IPS DF 4.7 (cell line): Measurements from ENCODE around the gene ITGA11.

Experiments
- DNase-seq: peaks from one replicate; pipeline ENCODE4 v3.0.0-alpha.2; 2013; ENCODE audit warnings: low spot score; ENCODE audit errors: extremely low read depth

The ITGA11 gene

DNA sequence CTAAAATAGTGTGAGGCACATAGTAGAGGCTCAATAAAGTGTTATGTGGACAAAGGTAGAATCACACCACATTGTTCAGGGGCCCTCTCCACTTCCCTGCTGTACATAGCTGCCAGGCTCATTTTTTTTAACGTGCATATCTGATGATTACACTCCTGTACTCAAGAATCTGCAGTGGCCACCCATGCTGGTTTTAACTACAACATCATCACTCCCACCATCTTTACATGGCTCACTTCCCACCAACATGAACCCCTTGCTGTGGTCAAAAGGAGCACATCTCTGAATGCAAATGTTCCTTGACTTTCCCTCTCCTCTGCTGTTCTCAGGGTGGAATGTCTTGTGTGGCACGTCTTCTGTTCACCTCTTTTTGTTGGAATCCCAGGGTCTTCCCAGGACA, 77.7 kb downstream of the ITGA11 start:
- DNase-seq, result no peak

DNA sequence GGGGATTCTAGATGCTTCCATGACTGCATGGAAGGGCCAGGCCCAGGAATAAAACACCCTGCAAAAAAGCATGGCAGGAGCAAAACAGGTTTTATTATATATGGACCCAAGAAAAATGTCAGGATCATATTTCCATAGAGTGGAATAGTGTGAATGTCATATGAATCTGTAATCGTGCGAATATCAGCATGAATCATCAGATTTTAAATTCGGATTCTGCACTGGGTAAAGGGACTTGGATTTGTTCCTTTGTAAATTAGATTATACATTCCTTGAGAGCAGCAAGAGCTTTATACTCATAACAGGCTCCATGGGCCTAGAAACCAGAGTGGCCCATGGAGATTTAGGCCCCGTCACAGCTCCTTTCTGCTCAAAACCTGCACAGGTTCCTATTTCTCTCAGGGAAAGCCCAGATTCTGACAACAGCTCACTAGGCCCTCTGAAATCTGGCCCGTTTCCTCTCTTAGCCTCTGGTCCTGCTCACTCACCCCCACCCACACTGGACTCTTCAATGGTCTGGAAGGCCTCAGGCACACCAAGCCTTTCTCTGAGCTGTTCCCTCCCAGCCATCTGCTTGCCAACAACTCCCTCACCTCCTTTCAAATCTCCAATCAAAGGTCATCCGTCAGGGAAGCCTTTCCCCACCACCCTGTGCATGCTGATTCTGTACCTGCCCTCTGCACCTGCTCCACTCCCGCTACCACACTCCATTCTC, 78.4 kb downstream of the ITGA11 start:
- no peak for DNase-seq

DNA sequence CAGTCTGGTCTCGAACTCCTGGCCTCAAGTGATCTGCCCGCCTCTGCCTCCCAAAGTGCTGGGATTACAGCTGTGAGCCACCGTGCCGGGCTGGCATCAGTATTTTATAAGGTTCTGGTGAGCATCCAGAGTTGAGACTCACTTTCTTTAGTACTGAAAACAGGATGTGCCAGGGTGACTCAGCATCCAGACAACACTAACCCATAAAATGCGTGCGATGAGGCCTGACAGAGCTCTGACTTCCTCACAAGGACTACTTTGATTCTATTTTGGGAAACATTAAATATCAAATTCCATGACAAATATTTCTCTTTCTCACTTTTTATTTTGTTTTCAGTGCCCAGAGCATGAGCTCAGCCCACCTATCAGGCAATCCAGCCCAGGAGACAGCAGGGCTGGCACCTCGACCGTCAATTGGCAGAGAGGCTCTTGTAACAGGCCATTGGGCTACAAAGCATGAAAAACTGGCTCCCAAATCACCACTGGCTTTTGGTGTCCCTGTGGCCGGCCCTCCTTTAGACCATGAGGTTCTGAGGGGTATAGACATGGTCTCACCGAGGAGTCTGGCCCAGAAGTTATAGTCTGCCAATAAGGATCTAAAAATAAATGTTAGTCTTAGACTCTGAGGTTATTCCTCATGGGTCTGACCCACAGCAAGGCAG, 79.4 kb downstream of the ITGA11 start:
- no peak for DNase-seq

DNA sequence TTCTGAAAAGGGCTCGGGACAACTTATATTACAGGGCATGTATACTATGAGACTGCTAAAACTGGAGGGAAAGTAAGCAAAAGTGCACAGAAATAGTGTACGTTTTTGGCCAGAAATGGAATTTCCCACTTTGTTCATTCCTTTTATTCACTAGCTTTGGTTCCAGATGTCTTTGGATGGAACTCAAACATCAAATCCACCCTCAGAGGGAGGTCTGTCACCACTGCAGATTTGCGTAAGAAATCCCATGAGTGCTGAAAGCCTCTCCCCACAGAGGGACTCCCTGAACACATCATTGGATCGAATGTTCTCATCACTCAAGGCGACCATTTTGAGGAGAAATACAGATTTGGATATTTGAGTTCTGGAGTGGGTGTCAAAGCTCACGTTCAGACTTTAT, 82.8 kb downstream of the ITGA11 start:
- no peak for DNase-seq

DNA sequence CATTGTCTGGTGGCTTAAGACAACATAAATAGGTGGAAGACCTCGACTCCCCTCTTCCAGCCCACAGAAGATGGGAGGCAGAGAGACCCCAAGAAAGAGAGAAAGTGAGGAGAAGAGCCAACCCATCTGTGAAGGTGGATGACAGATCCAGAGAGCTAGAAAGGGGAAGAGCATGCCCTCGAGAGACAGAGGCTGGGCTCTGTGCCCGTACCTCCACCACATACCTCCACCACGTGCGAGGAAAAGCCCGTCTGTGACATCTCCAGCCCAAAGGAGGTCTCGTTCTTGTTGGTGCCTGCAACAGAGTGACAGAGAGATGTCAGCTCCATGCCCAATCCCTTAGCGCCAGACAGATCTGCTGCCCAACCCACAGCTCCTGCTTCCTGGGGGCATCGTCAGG, 83.4 kb downstream of the ITGA11 start:
- DNase-seq, result no peak

DNA sequence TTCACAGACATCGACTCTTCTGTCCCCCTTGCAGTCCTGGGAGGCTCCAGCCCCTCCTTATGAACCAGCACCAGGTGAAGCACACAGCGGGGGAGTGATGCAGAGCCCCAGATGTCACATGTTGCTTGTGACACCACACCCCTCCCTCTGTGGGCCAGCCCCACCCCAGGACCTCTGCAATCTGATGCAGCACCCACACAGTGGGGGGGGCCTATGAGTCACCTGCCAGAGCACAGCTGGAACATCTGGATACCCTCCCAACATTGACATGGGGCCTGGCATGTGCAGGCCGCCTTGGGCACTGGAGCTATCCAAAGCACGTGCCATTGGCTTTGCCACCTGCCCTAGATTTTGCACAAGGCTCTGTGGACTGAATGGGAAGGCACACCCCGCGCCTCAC, 83.9 kb downstream of the ITGA11 start:
- no peak for DNase-seq

DNA sequence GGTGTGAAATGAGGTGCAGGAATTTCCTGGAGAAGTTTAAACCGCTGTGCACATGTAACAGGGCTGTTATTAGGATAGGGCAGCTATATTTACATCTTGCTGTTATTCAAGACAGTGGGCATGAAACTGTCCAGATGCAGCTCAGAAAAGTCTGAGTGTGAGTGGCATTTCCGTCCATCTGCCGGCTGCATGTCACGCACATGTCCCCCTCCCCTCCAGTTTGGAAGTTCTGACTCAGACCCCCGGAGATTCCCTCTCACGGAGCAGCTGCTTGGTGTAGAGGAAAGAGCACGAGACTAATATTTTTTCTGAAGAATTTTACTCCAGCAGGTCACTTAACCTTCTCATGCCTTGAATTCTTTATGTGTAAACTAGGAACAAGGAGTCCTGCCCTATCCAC, 84.6 kb downstream of the ITGA11 start:
- DNase-seq, result no peak

DNA sequence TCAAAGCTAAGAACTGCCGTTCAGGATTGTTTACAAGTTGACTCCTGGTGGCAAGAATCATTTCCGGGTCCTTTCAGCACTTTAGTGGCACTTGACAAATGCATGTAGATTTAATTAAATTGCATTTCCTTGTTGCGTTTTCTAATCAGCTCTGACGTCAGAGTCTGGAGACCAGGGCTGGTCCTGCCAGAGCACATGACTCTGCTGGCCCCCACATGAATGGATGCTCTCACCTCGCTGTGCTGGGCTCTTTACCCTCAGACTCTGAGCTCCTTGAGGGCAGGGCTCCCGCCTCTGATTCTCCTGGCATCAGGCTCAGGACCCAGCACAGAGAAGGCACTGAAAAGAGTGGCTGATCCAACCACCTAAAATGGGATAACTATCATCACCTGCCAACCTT, 85.0 kb downstream of the ITGA11 start:
- no peak for DNase-seq

DNA sequence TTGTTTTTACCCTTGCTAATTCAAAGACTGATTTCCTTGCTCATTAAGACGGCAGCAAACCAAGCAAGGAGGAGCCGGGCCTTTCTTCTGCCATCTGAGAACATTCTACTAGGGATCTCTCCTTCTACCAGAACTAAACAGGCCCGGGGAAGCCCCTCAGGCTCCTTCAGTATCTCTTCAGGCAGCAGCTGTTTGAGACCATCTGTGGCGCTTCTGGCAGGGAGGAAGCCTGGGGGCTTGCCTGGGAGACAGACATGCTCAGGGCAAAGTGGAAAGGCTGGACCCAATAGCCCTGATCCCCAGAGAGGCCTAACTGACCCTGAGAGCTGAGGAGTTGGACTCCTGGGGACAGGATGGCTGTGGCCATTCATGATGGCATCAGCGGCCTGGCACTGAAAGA, 86.5 kb downstream of the ITGA11 start:
- no peak for DNase-seq

DNA sequence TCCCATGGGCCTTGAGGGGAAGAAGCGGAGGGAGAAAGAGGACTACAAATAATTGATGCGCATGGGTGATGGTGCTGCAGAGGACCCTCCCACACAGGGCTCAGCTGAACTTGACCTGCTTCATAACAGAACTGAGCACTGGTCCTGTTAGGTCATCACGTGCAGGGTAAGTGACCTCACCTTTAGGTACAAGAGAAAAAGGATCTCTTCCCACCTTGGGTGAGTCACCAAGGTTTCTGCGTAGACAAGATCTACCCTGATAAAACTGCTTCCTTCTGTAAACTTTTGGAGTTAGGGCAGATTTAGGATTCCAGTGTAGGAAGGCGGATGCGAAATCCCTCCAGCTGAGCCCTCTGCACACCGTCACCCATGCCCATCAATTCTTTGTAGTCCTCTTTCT, 87.4 kb downstream of the ITGA11 start:
- no peak for DNase-seq

DNA sequence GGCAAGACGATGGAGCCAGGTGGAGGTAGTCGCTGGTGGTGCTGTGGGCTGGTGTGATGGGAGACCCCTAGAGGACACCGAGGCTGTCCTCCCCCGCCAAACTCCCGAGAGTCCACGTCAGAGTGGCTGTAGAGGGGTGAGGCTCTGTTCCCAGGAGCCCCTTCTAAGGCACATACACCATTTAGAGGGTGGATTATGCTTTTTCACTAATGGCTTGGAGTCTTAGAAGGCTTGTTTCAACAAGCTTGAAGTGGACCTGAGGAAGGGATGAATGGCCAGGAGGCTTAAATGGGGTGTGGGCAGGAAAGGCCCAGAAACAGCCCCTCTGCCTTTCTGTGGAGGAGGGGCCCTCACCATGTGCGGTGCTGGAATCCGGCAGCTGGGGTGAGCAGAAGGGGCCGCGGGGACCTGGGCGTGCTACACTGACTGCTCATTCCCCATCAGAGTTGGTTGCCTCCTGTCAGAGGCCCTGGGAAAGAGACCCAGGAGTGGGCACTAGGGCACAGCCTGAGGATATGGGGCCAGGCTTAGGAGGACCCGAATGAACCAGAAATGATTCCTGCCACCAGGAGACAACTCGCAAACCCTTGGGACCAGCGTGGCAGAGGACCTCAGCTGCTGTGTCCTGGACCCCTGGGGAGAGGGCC, 88.3 kb downstream of the ITGA11 start:
- no peak for DNase-seq

DNA sequence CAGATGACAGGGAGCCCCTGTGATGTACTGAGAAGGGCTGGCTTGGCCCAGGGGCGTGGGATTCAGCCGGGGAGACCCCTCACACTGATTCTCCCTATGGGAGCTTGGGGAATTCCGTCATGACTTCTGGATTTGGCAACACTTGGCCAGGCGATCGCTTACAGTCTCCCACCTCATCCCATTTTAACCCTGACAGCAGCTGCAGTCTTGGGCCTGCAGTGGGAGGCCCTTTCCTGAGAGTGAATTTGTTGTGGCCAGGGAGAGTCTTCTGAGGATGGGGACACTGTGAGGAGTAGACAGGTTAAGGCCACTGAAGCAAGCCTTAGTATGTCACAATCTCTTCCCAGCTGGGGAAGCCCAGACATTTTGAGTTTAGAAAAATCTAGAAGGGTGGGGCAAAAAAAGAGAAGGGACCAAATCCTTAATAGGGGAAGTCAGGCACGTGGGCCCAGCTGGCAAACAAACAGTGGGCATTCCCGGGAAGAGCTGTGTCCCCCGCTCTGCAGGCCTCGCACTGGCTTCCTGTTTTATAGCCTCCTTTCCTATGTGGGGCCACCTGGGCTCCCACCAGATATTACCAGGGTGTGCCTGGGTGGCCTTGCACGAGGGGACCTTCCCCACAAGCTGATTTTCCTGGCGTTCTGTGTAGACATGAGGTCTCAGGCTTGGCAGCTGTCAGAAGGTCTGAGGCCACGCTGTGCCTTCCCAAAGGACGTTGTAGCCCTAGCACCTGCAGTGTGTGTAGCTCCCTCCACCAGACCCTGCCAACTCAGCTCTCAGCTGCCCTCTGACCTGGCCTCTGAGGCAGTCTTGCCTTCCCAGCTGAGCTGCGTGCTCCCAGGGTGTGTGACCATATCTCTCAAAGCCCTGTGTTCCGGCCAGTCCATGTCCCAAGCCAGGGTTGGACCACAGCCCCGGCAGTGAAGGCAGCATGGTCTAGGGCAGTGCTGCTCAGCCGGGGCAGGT, 89.9 kb downstream of the ITGA11 start:
- no peak for DNase-seq

DNA sequence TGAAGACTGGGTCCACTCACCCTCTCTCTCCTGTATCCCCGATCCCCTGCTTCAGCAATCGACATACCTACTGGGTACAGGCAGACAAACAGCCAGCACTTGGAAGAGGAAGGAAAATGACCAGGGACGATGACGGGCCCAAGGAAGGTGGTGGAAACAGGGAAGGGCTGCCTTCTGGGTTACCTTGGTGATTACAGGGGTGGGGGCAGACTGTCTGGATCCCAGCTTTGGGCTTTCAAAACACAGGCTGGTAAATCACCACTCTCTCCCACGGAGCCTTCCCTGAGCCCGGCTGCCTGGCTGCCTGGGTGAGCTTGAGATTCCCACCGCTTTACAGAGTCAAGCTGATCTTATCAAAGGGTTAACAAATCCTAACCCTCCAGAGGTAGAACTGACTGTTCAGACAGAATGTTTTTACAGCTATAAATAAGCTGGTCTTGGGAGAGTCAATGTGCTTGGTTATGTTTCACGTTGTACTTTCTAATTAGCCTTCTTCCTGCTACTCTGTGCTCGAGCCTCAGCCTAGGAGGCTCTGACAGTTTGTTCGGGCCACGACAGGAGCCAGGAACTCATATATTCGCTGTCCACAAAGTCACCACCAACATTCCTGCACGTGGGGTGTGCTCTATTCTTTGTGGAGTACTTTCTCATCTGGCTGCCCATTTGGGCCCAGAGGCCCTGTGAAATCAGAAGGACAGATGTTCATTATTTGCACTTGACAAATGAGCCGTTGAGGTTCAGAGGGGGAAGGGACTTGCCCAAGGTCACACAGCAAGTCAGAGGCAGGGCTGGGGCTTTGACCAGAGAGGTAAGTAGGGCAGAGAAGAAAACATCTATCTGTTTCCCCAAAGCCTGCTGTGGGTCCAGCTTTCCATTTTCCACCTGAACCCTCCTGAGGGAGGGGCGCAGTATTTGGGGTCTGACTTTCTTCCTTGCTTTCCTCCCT, 91.0 kb downstream of the ITGA11 start:
- DNase-seq, result no peak

DNA sequence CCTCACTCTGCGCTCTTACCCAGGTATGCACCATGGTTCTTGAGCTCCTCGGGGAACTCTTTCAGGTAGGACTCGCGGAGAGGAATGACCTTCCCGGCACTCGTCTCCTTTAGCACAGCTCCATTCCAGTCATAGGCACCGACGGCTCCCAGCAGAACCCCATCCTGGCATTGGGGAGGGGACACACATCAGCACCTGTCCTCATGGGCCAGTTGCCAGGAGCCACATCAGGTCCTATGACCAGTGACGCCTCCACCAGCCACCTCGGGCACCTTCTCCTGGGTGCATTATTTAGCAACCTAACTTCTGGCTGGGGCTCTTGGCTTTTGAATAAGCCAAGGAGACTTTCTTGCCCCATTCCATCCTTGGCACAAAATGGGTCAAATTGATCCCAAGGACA, 92.5 kb downstream of the ITGA11 start:
- DNase-seq, result no peak

DNA sequence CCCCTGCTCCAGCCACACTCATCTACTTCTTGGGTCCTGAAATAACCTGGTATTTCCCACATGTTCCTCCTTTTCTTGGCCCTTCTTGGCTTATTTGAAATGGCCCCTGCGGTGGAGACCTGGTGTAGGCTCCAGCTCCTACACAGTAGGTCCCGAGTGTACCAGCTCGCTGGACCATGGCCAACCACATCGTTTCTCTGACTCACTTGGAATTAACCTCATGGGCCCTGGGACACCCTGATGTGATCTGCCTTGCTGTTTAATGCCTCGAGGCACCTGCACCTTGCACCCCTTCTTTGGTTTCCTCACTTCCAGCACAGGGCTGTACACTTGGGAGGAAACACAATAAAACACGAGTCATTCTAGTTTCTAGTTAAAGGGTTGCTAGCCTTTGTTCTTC, 94.1 kb downstream of the ITGA11 start:
- no peak for DNase-seq

DNA sequence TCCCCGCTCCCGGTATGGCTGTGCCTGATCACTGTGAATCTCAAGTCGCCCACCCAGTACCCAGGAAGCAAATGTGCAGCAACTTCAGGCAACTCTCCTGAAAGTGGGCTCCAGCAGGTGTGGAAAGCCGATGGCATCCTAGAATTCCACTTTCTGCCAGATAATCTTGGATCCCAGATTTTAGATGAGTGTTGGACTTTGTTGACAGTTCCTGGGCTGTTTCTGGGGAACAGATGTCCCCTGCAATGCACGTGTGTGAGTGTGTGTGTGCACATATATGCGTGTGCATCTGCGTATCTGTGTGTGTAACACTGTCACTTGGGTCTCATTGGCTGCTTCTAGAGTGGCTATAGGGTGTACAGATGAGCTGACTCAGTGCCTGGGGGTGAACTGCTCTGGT, 95.4 kb downstream of the ITGA11 start:
- no peak for DNase-seq

DNA sequence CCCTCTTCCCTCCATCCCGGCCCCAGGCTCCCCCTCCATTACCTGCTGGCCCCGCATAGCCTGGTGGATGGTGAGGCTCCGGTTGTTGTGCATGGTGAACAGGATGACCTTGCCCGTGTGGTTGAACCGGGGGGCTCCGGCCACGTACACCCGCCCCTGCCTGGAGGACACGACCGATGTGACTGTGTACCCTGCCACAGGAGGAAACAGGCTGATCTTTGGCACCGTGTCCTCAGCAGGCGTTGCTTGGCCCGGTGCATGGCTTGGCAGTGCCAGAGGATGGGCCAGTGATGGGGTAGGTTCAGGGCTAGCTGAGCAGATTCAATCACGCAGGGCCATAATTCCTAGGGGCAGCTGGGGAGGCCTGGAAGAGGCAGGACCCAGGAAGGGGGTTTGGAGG, 96.3 kb downstream of the ITGA11 start:
- DNase-seq, result no peak

DNA sequence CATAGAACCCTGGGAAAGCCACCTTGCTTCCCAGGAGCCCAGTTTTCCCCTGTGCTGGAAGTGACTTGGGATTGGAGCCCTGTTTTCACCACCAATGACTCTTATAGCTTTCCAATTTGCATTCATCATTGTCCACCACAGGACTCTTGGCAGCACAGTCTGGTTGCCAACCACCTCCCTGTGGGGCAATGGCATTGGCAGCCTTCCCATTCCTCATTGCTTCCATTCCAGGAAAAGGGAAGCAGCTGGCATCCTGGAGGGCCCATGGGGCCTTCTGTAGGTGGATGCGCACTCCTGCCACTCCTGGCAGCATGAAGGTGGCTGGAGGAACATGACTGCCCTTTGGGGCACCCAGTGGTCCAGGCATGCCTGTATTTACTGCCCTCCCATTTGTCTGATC, 96.7 kb downstream of the ITGA11 start:
- no peak for DNase-seq

DNA sequence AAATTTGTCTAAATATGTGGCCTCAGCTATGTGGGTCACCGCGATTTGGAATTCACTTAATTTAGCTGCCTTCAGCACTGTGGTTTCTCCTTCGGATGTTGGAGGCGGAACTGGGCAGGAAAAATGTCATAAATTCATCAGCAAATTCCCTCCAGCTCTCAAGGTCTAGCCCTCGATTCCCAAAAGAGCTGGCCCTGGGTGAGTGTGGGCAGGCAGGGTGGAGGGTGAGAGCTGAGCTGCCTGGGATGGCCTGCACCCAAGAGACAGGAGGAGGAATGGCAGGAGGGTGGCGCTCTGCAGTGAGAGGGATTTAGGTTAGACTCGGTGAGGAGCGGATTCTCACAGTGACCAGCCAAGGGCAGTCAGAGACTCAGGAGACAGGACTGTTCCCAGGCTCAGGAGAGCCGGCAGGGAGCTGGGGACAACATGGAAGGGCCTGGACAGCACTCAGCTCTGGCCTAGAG, 97.3 kb downstream of the ITGA11 start:
- DNase-seq, result no peak

DNA sequence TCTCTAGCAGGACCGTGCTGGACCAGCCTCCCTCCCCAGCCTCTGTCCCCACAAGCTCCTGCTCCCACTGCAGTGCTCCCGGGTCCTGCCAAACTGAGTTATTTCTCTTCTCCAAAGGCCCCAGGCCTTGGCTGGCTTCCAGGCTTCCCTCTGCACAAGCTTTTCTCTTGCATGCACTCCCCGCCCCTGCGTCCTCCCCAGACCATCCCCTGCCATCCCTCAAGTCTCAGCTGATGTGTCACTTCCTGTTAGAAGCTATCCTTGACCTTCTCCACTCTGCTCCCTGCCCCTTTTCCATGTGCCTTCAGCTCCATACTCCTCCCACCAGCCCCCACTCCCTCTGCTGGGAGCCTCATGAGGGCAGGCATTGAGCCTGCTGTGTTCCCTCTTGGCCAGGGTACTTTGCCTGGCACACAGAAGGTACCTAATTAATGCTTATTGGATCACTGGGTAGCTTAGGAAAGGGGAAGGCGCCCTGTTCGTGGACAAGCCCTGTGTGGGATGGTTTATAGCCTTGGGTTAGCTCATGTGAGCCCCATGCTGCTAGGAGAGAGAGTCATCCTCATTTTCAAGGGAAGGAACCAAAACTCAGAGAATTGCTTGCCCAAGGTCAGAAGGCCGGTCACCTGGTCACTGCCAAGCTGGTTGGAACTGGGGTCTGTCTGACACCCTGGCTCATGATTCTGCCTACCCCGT, 98.0 kb downstream of the ITGA11 start:
- DNase-seq, result no peak
